GM06990 (cell line): ENCODE results near the gene DCAF6.

ENCODE experiments used
- DNase-seq: peaks from one replicate; pipeline ENCODE4 v3.0.0-alpha.2; 2011; ENCODE audit not compliant: insufficient read length; ENCODE audit errors: extremely low read depth
- H3K27me3 ChIP-seq: replicated peaks from 2 replicates; pipeline ENCODE4 v1.6.0; 2011; ENCODE audit warnings: low read length; ENCODE audit not compliant: control insufficient read depth, insufficient read depth
- H3K36me3 ChIP-seq: 2 replicates; pipeline ENCODE4 v1.5.1; 2011; ENCODE audit warnings: low read length; ENCODE audit not compliant: control insufficient read depth, insufficient read depth
- H3K4me3 ChIP-seq: replicated peaks from 2 replicates; pipeline ENCODE4 v1.5.1; 2011; ENCODE audit warnings: low read depth, mild to moderate bottlenecking, control low read depth, low read length
- TF ChIP-seq, protein P1 (sequence below): IDR thresholded peaks from 2 replicates; pipeline ENCODE4 v1.5.1; 2011; ENCODE audit warnings: low read length, control low read depth, mild to moderate bottlenecking, inconsistent platforms; ENCODE audit not compliant: insufficient read depth, poor library complexity, severe bottlenecking

DCAF6 gene

DNA sequence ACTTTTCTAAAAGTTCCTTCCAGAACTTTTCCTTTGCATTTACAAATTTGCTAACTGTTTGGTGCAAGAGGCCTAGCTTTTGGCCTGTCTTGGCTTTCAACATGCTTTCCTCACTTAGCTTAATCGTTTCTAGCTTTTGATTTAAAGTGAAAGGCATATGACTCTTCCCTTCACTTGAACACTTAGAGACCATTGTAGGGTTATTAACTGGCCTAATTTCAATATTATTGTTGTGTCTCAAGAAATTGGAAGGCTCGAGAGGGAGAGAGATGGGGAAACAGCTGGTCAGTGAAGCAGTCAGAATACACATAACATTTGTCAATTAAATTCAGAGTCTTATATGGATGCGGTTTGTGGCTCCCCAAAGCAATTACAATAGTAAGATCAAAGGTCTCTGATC, 63.4 kb downstream of the DCAF6 start:
- H3K4me3 ChIP-seq = no peak overlapping the region
- TF ChIP-seq, protein P1, sequence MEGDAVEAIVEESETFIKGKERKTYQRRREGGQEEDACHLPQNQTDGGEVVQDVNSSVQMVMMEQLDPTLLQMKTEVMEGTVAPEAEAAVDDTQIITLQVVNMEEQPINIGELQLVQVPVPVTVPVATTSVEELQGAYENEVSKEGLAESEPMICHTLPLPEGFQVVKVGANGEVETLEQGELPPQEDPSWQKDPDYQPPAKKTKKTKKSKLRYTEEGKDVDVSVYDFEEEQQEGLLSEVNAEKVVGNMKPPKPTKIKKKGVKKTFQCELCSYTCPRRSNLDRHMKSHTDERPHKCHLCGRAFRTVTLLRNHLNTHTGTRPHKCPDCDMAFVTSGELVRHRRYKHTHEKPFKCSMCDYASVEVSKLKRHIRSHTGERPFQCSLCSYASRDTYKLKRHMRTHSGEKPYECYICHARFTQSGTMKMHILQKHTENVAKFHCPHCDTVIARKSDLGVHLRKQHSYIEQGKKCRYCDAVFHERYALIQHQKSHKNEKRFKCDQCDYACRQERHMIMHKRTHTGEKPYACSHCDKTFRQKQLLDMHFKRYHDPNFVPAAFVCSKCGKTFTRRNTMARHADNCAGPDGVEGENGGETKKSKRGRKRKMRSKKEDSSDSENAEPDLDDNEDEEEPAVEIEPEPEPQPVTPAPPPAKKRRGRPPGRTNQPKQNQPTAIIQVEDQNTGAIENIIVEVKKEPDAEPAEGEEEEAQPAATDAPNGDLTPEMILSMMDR = no peak
- no peaks in the 10 kb centered on the region; the same call in 1 of the 2 replicates for H3K36me3 ChIP-seq
- no peak for DNase-seq
- no peaks in the 10 kb centered on the region for H3K27me3 ChIP-seq

DNA sequence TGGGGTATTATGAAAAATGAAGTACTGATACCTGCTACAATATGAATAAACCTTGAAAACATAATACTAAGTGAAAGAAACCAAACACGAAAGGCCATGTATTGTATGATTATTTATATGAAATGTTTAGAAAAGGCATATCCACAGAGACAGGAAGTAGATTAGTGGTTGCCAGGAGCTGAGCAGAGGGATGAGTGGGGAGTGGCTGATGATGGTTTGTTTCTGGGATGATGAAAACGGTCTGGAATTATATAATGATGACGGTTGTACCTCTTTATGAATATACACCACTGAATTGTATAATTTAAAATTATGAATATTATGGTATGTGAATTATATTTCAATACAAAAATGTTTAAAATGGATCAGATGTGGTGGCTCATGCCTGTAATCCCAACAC, 64.2 kb downstream of the DCAF6 start:
- TF ChIP-seq, protein P1 = no peak
- no peaks in the 10 kb centered on the region for H3K27me3 ChIP-seq
- no peak overlapping the region for H3K4me3 ChIP-seq
- DNase-seq = no peak
- no peaks in the 10 kb centered on the region; the same call in 1 of the 2 replicates for H3K36me3 ChIP-seq

DNA sequence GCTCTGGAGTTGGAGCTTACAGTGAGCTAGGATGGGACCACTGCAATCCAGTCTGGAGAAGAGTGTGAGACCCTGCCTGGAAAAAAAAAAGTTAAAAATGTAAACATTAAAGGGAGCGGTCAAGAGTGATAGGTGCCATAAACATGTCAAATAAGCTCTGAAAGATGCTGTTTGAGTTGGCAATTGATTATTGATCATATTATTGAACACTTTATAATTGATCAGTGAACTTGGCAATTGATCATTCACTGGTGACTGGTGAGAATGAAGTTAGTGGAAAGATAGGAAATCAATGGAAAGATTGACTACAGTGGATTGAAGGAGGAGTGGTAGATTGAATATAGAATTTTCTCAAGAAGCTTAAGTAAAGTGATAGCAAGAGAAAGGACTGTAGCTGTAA, 64.7 kb downstream of the DCAF6 start:
- TF ChIP-seq, protein P1 = no peak
- Histone ChIP-seq H3K4me3 (no peak overlapping the region), H3K27me3 (no peaks in the 10 kb centered on the region), H3K36me3 (no peaks in the 10 kb centered on the region; the same call in 1 of the 2 replicates)
- no peak for DNase-seq

DNA sequence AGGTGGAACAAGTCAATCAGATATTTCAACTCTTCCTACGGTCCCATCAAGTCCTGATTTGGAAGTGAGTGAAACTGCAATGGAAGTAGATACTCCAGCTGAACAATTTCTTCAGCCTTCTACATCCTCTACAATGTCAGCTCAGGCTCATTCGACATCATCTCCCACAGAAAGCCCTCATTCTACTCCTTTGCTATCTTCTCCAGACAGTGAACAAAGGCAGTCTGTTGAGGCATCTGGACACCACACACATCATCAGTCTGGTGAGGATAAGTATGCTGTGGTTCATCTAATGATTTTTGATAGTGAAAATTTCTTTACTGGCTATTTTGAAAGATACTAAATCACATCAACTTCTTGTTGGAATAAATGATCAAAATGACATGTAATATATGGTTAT, 68.0 kb downstream of the DCAF6 start:
- Histone ChIP-seq H3K36me3 (no peaks in the 10 kb centered on the region; the same call in 1 of the 2 replicates), H3K4me3 (no peak overlapping the region), H3K27me3 (no peaks in the 10 kb centered on the region)
- TF ChIP-seq, protein P1 = no peak
- DNase-seq = no peak

DNA sequence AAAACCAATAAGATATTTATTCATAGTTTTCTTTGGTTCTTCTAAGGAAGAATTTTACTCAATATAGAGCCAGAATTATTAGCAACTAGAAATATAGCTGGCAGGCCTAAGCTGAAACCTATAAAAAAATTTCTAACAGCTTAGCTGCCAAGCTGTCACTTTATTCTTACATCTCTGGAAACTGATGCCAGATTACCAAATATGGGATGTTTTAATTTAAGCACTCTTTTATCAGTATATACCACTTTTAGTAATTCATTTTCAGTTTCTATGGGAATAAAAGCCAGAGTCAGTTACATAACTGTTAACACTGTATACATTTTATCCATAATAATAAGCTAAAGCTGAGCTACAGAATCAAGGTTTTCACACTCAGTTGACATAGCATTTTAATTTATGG, 69.0 kb downstream of the DCAF6 start:
- H3K36me3 ChIP-seq = no peaks in the 10 kb centered on the region; the same call in 1 of the 2 replicates
- TF ChIP-seq, protein P1 = no peak
- H3K4me3 ChIP-seq = no peak overlapping the region
- DNase-seq = no peak
- no peaks in the 10 kb centered on the region for H3K27me3 ChIP-seq

DNA sequence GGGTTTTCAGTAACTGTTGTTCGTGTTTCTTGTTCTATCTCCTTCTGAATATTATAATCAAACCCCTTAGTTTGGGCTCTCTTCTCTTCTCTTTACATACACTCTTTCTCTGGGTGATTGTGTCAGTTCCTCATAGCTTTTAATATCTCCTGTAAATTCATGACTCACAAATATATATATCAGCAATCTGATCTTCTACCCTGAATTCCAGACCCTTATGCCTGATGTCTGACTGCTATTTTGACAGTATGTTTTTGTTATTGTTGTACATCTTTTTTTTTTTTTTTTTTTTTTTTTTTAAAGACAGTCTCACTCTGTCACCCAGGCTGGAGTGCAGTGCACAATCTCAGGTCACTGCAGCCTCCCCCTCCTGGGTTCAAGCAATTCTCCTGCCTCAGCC, 71.2 kb downstream of the DCAF6 start:
- TF ChIP-seq, protein P1 = no peak
- H3K4me3 ChIP-seq = no peak overlapping the region
- no peak for DNase-seq
- no peaks in the 10 kb centered on the region for H3K27me3 ChIP-seq
- no peaks in the 10 kb centered on the region; the same call in 1 of the 2 replicates for H3K36me3 ChIP-seq
